GM23248 (cell line): ENCODE data around the gene RAE1. TPM values are rescaled to one million over a fixed set of nuclear protein-coding genes. Genes with fewer than 3 reads are reported as not detected.

Source experiments
- DNase-seq: peaks from one replicate; pipeline ENCODE4 v3.0.0-alpha.2; 2015
- H2AFZ ChIP-seq: fragments of 200-600 bp; sonication (generic); 2 replicates; pipeline ENCODE4 v1.6.1; 2016; ENCODE audit warnings: antibody characterized with exemption
- H3F3A ChIP-seq: fragments of 200-600 bp; sonication (generic); 2 replicates; pipeline ENCODE4 v1.6.1; 2016; ENCODE audit warnings: mild to moderate bottlenecking, antibody characterized with exemption, mixed run types; ENCODE audit not compliant: insufficient read depth
- H3K27ac ChIP-seq: fragments of 200-600 bp; sonication (generic); 2 replicates; pipeline ENCODE4 v1.5.1; 2016; ENCODE audit warnings: mild to moderate bottlenecking
- H3K27me3 ChIP-seq: fragments of 200-600 bp; sonication (generic); replicated peaks from 2 replicates; pipeline ENCODE4 v1.6.1; 2016; ENCODE audit warnings: mild to moderate bottlenecking; ENCODE audit not compliant: insufficient read depth
- H3K36me3 ChIP-seq: fragments of 200-600 bp; sonication (generic); 2 replicates; pipeline ENCODE4 v1.6.1; 2016; ENCODE audit warnings: low read depth, mild to moderate bottlenecking
- H3K4me1 ChIP-seq: fragments of 200-600 bp; sonication (generic); 2 replicates; pipeline ENCODE4 v1.6.1; 2016; ENCODE audit warnings: mild to moderate bottlenecking; ENCODE audit not compliant: insufficient read depth
- H3K4me2 ChIP-seq: fragments of 200-600 bp; sonication (generic); one replicate; pipeline ENCODE4 v1.6.1; 2016; ENCODE audit warnings: mild to moderate bottlenecking; ENCODE audit not compliant: unreplicated experiment
- H3K4me3 ChIP-seq: fragments of 200-600 bp; sonication (generic); 2 replicates; pipeline ENCODE4 v1.5.1; 2016; ENCODE audit warnings: mild to moderate bottlenecking
- H3K79me2 ChIP-seq: fragments of 200-600 bp; sonication (generic); 2 replicates; pipeline ENCODE4 v1.6.1; 2016; ENCODE audit warnings: mild to moderate bottlenecking; ENCODE audit not compliant: insufficient read depth
- H3K9ac ChIP-seq: fragments of 200-600 bp; sonication (generic); 2 replicates; pipeline ENCODE4 v1.6.1; 2016; ENCODE audit warnings: mild to moderate bottlenecking
- H3K9me2 ChIP-seq: fragments of 200-600 bp; sonication (generic); 2 replicates; pipeline ENCODE4 v1.6.1; 2016; ENCODE audit warnings: mixed run types, mild to moderate bottlenecking, moderate library complexity; ENCODE audit not compliant: insufficient read depth
- H3K9me3 ChIP-seq: fragments of 200-600 bp; sonication (generic); one replicate; pipeline ENCODE4 v1.6.1; 2017; ENCODE audit warnings: low read depth
- H4K20me1 ChIP-seq: fragments of 200-600 bp; sonication (generic); 2 replicates; pipeline ENCODE4 v1.6.0; 2016; ENCODE audit not compliant: insufficient read depth
- EZH2 ChIP-seq: fragments of 200-600 bp; sonication (generic); IDR thresholded peaks from 2 replicates; pipeline ENCODE4 v1.6.1; 2018; ENCODE audit warnings: antibody characterized with exemption, mild to moderate bottlenecking; ENCODE audit not compliant: insufficient read depth, poor library complexity, severe bottlenecking
- EZH2phosphoT487 ChIP-seq: fragments of 200-600 bp; sonication (generic); IDR thresholded peaks from 2 replicates; pipeline ENCODE4 v1.6.1; 2018; ENCODE audit warnings: antibody characterized with exemption, moderate library complexity, mild to moderate bottlenecking, low read depth; ENCODE audit not compliant: insufficient read depth
- WGBS, 2 experiments: methylation state at CpG; one replicate each; pipeline ENCODE4 v1.1.6; 2015 to 2017; ENCODE audit warnings: low lambda C conversion rate in 2 of 2, low coverage in 1 of 2; ENCODE audit errors: missing lambda C conversion rate in 2 of 2; 5-methylcytosine and 5-hydroxymethylcytosine counted together
- in situ Hi-C: fragments of 300-500 bp; cut with MboI; formaldehyde crosslinking; loops from 2 replicates; pipeline ENCODE4 v1.15.0; 2020
- polyA plus RNA-seq: library from polyadenylated mRNA; unstranded; fragments of >200 nt; fragmentation: Nextera tagmentation; extraction: Ambion mirVana; gene quantifications from 2 replicates; pipeline ENCODE4 v1.2.1, GENCODE V29; 2016
- total RNA-seq: library from RNA; depleted of rRNA; stranded (reverse); fragments of >200 nt; shearing (Covaris generic); gene quantifications from 2 replicates; pipeline ENCODE4 v1.2.3, GENCODE V29; 2014

Gene RAE1
- total and polyA plus RNA-seq, 2 experiments from 2014 or later, result 34.7 to 54.8 TPM

GRCh38 chr20:57404006-57404405 is 53.0 kb downstream of the RAE1 start:
- H3K9ac ChIP-seq, result no peak overlapping the region
- no peak for TF ChIP-seq EZH2phosphoT487
- no peaks in the 10 kb centered on the region for H4K20me1 ChIP-seq
- H3K4me3 ChIP-seq, result no peak overlapping the region
- H3K4me1 ChIP-seq, result no peaks in the 10 kb centered on the region
- in situ Hi-C loops, result no loop called here
- H3K9me2 ChIP-seq, result no peaks in the 10 kb centered on the region
- H3K27me3 ChIP-seq, result no peaks in the 10 kb centered on the region
- H3K4me2 ChIP-seq, result no peak overlapping the region
- no peaks in the 10 kb centered on the region for H3F3A ChIP-seq
- H3K9me3 ChIP-seq, result no peaks in the 10 kb centered on the region
- H3K36me3 ChIP-seq, result no peaks in the 10 kb centered on the region
- H2AFZ ChIP-seq, result no peak overlapping the region
- 90 to 94% methylated on average over 11 of the region's 11 CpGs for WGBS, 2 experiments
- H3K79me2 ChIP-seq, result no peaks in the 10 kb centered on the region
- DNase-seq, result no peak
- no peak overlapping the region for H3K27ac ChIP-seq

- Histone ChIP-seq H3F3A (no peaks in the 10 kb centered on the region), H3K4me1 (no peaks in the 10 kb centered on the region), H3K27me3 (no peaks in the 10 kb centered on the region), H3K9me2 (no peaks in the 10 kb centered on the region), H4K20me1 (no peaks in the 10 kb centered on the region), H3K36me3 (no peaks in the 10 kb centered on the region), H3K27ac (no peak overlapping the region), H3K4me3 (no peak overlapping the region), H3K9me3 (no peaks in the 10 kb centered on the region), H3K4me2 (no peak overlapping the region), H3K79me2 (no peaks in the 10 kb centered on the region), H3K9ac (no peak overlapping the region), H2AFZ (no peak overlapping the region)
- TF ChIP-seq EZH2 (no peak), EZH2phosphoT487 (no peak)
- DNase-seq, result no peak
- in situ Hi-C loops, result no loop called here
- 95 to 96% methylated on average over 22 of the region's 22 CpGs for WGBS, 2 experiments
These were observed 53.5 kb downstream of the RAE1 start for GRCh38 chr20:57404419-57405072.

GRCh38 chr20:57405236-57406016 is 54.4 kb downstream of the RAE1 start:
- 88 to 90% methylated on average over 18 of the region's 18 CpGs for WGBS, 2 experiments
- in situ Hi-C loops, result no loop called here

GRCh38 chr20:57407541-57407956 is 56.5 kb downstream of the RAE1 start:
- in situ Hi-C loops, result no loop called here
- no peak overlapping the region for H2AFZ ChIP-seq
- TF ChIP-seq EZH2phosphoT487, result no peak
- no peak for TF ChIP-seq EZH2

More at GRCh38 chr20:57405236-57406016, 54.4 kb downstream of the RAE1 start:
- H3K9me2 ChIP-seq, result no peaks in the 10 kb centered on the region
- DNase-seq, result no peak
- H3K4me3 ChIP-seq, result no peak overlapping the region
- no peak overlapping the region for H3K9ac ChIP-seq
- no peak overlapping the region for H3K27ac ChIP-seq
- H3K79me2 ChIP-seq, result no peaks in the 10 kb centered on the region
- no peak overlapping the region for H2AFZ ChIP-seq
- H3K9me3 ChIP-seq, result no peaks in the 10 kb centered on the region
- H3F3A ChIP-seq, result no peaks in the 10 kb centered on the region
- TF ChIP-seq EZH2phosphoT487, result no peak
- no peaks in the 10 kb centered on the region for H3K4me1 ChIP-seq
- H3K36me3 ChIP-seq, result no peaks in the 10 kb centered on the region
- no peaks in the 10 kb centered on the region for H4K20me1 ChIP-seq
- H3K4me2 ChIP-seq, result no peak overlapping the region
- no peaks in the 10 kb centered on the region for H3K27me3 ChIP-seq

More at GRCh38 chr20:57407541-57407956, 56.5 kb downstream of the RAE1 start:
- H3K27ac ChIP-seq, result no peak overlapping the region
- H3K4me3 ChIP-seq, result no peak overlapping the region
- H3K4me1 ChIP-seq, result no peaks in the 10 kb centered on the region
- H3K27me3 ChIP-seq, result no peaks in the 10 kb centered on the region
- H3K9me2 ChIP-seq, result no peaks in the 10 kb centered on the region
- H3K79me2 ChIP-seq, result no peaks in the 10 kb centered on the region
- H3F3A ChIP-seq, result no peaks in the 10 kb centered on the region
- WGBS, 2 experiments, result 95 to 96% methylated on average over 28 to 29 of the region's 29 CpGs
- no peak overlapping the region for H3K9ac ChIP-seq
- no peak overlapping the region for H3K4me2 ChIP-seq
- no peak for DNase-seq
- no peaks in the 10 kb centered on the region for H4K20me1 ChIP-seq
- H3K9me3 ChIP-seq, result no peaks in the 10 kb centered on the region
- no peaks in the 10 kb centered on the region for H3K36me3 ChIP-seq
